Endothelial cell of umbilical vein (primary cell): ENCODE results near the gene FAM76B. TPM values are rescaled to one million over a fixed set of nuclear protein-coding genes. Genes with fewer than 3 reads are reported as not detected.

Source experiments
- BruUV-seq: library from RNA; stranded (reverse); fragments of 400-500 nt; replicated peaks from 2 replicates; lab custom pipeline; 2021; lab: Mats Ljungman, UMichigan
- CTCF ChIA-PET: fragments of 300-600, 350-600 bp; sonication (Branson Sonifier 250); formaldehyde crosslinking; loops from one replicate; lab custom pipeline; 2021; ENCODE audit warnings: antibody characterized with exemption, inconsistent platforms; lab: Charles Lee
- POLR2A ChIA-PET: fragments of 300-600, 350-600 bp; sonication (Branson Sonifier 250); formaldehyde crosslinking; loops from one replicate; lab custom pipeline; 2021; ENCODE audit warnings: antibody characterized with exemption, inconsistent platforms; lab: Charles Lee
- DNase-seq: peaks from one replicate; pipeline ENCODE4 v3.0.0-alpha.2; 2011; ENCODE audit warnings: low read depth, low spot score
- FAIRE-seq: peaks from 2 replicates; lab custom pipeline; 2011; peaks lifted over from hg19 to GRCh38; lab: Jason Lieb, UNC
- H2AFZ ChIP-seq: 2 replicates; pipeline ENCODE4 v1.6.0; 2012; ENCODE audit warnings: low read depth, low read length, control low read depth, inconsistent platforms
- H3K27ac ChIP-seq: 2 replicates; pipeline ENCODE4 v1.5.1; 2011; ENCODE audit warnings: low read depth, mild to moderate bottlenecking, control low read depth, low read length, moderate library complexity; ENCODE audit not compliant: insufficient read depth
- H3K27me3 ChIP-seq, 2 experiments: 2 replicates each; pipeline versions ENCODE4 v1.6.0 to v1.6.1; 2011; ENCODE audit warnings: low read length in 2 of 2, mixed read lengths in 1 of 2; ENCODE audit not compliant: control insufficient read depth in 2 of 2, insufficient read depth in 2 of 2
- H3K36me3 ChIP-seq, 2 experiments: 2 replicates in 1 of 2; 3 replicates in 1 of 2; pipeline ENCODE4 v1.5.1; 2011; ENCODE audit warnings: low read length in 2 of 2, mild to moderate bottlenecking in 1 of 2, moderate library complexity in 1 of 2; ENCODE audit not compliant: control insufficient read depth in 2 of 2, insufficient read depth in 2 of 2; ENCODE audit errors: extremely low read depth in 1 of 2
- H3K4me1 ChIP-seq: 3 replicates; pipeline ENCODE4 v1.5.1; 2011; ENCODE audit warnings: mild to moderate bottlenecking, low read length; ENCODE audit not compliant: control insufficient read depth, insufficient read depth; ENCODE audit errors: extremely low read depth
- H3K4me2 ChIP-seq: 2 replicates; pipeline ENCODE4 v1.6.1; 2011; ENCODE audit warnings: low read length, control low read depth, mixed read lengths; ENCODE audit not compliant: insufficient read depth
- H3K4me3 ChIP-seq, 3 experiments: fragments of 200-600 bp in 1 of 3; sonication (generic), shearing (Covaris generic) in 1 of 3; replicated peaks in 1 of 3; 2 replicates each; pipeline ENCODE4 v1.5.1; 2011 to 2016; ENCODE audit warnings: control low read depth in 3 of 3, low read length in 3 of 3, mild to moderate bottlenecking in 2 of 3, inconsistent platforms in 1 of 3, low read depth in 1 of 3, moderate library complexity in 1 of 3; ENCODE audit not compliant: insufficient read depth in 1 of 3
- H3K79me2 ChIP-seq: 2 replicates; pipeline ENCODE4 v1.6.0; 2012; ENCODE audit warnings: low read length, inconsistent platforms; ENCODE audit not compliant: control insufficient read depth, insufficient read depth
- H3K9ac ChIP-seq: replicated peaks from 2 replicates; pipeline ENCODE3; 2011; ENCODE audit warnings: low read length, control low read depth; ENCODE audit not compliant: insufficient read depth; ENCODE audit errors: extremely low read depth
- H3K9me1 ChIP-seq: replicated peaks from 3 replicates; pipeline ENCODE4 v1.6.0; 2011; ENCODE audit warnings: mild to moderate bottlenecking, low read length; ENCODE audit not compliant: control insufficient read depth, insufficient read depth; ENCODE audit errors: extremely low read depth
- H3K9me3 ChIP-seq: replicated peaks from 2 replicates; pipeline ENCODE4 v1.5.1; 2012; ENCODE audit warnings: low read length, inconsistent platforms; ENCODE audit not compliant: control insufficient read depth, insufficient read depth
- H4K20me1 ChIP-seq: replicated peaks from 2 replicates; pipeline ENCODE3; 2011; ENCODE audit warnings: mild to moderate bottlenecking, low read length; ENCODE audit not compliant: control insufficient read depth, insufficient read depth; ENCODE audit errors: extremely low read depth
- CTCF ChIP-seq, 2 donors: IDR thresholded peaks; 1 replicate in 1 of 2; 2 replicates in 1 of 2; pipeline ENCODE4 v1.5.1; 2011; ENCODE audit warnings: low read length in 2 of 2, mild to moderate bottlenecking in 2 of 2, moderate library complexity in 2 of 2, control low read depth in 1 of 2, inconsistent platforms in 1 of 2, low read depth in 1 of 2; ENCODE audit not compliant: insufficient read depth in 1 of 2; ENCODE audit errors: extremely low read depth in 1 of 2
- EZH2 ChIP-seq: IDR thresholded peaks from 2 replicates; pipeline ENCODE4 v1.6.1; 2012; ENCODE audit warnings: borderline replicate concordance, low read depth, mild to moderate bottlenecking, moderate library complexity, low read length, inconsistent platforms; ENCODE audit not compliant: severe bottlenecking
- FOS ChIP-seq: IDR thresholded peaks from 2 replicates; pipeline ENCODE4 v1.6.1; 2011; ENCODE audit warnings: mild to moderate bottlenecking, low read length, moderate library complexity, borderline replicate concordance; ENCODE audit not compliant: insufficient read depth
- JUN ChIP-seq: IDR thresholded peaks from 2 replicates; pipeline ENCODE4 v1.6.1; 2011; ENCODE audit warnings: borderline replicate concordance, low read depth; ENCODE audit not compliant: insufficient read length, insufficient read depth
- MAX ChIP-seq: IDR thresholded peaks from 2 replicates; pipeline ENCODE4 v1.6.1; 2011; ENCODE audit not compliant: insufficient read depth, insufficient read length
- MYC ChIP-seq: IDR thresholded peaks from one replicate; pipeline ENCODE4 v1.6.1; 2011; ENCODE audit warnings: mild to moderate bottlenecking, low read depth, low read length
- POLR2A ChIP-seq: IDR thresholded peaks from 2 replicates; pipeline ENCODE4 v1.6.1; 2012; ENCODE audit warnings: low read depth, mild to moderate bottlenecking, control low read depth, low read length
- POLR2AphosphoS5 ChIP-seq: IDR thresholded peaks from 2 replicates; pipeline ENCODE4 v1.6.1; 2012; ENCODE audit warnings: low read depth, mild to moderate bottlenecking, control low read depth, low read length, moderate library complexity; ENCODE audit not compliant: insufficient read depth
- dilution Hi-C: fragments of 300-500 bp; cut with MboI; formaldehyde crosslinking; loops from one replicate; pipeline ENCODE4 v1.15.0; 2019; ENCODE audit warnings: low sequenced_read_pairs; ENCODE audit not compliant: extremely low pct_ligation_motif_present
- intact Hi-C: fragments of 100-400 bp; cut with micrococcal nuclease; formaldehyde crosslinking; loops from one replicate; pipeline ENCODE4 v1.10.0; 2022
- polyA plus RNA-seq, 4 experiments: library from polyadenylated mRNA; depleted of rRNA in 3 of 4; stranded (reverse) in 3 of 4; unstranded in 1 of 4; fragments of >200 nt; gene quantifications; 2 replicates each; pipeline versions ENCODE4 v1.2.1 to v1.2.3, GENCODE V29; 2011 to 2012; ENCODE audit warnings: missing spikeins in 1 of 4
- total RNA-seq: library from RNA; stranded (reverse); gene quantifications from 2 replicates; pipeline ENCODE4 v1.2.3, GENCODE V29; 2021

The FAM76B gene
- total and polyA plus RNA-seq, 2 donors (not counting 3 experiments of a cell fraction or from before 2014, with no cell fraction given), result 6.7 to 25.7 TPM

- Histone ChIP-seq H2AFZ (no peak overlapping the region), H3K27me3 (no peaks in the 10 kb centered on the region), H3K27ac (no peak overlapping the region), H3K9me3 (no peaks in the 10 kb centered on the region), H3K4me3 (no peak overlapping the region), H3K79me2 (no peaks in the 10 kb centered on the region), H3K9me1 (no peaks in the 10 kb centered on the region), H3K9ac (no peak overlapping the region), H3K4me2 (no peak overlapping the region), H3K4me1 (no peaks in the 10 kb centered on the region), H3K36me3 (no peaks in the 10 kb centered on the region), H4K20me1 (no peaks in the 10 kb centered on the region)
- no TSS peak for BruUV-seq
- dilution Hi-C loops, result no loop called here
- DNase-seq, result no peak
- TF ChIP-seq EZH2, result no peak
- TF ChIP-seq CTCF (IDR thresholded peaks at IDR 0.05; ENCODE audit: extremely low read depth in 1 of 2, insufficient read depth in 1 of 2, low read depth in 1 of 2, low read length in 2 of 2), result no peak
- TF ChIP-seq POLR2AphosphoS5, result no peak
- TF ChIP-seq JUN, result no peak
- TF ChIP-seq MAX, result no peak
- no peak for TF ChIP-seq FOS
- TF ChIP-seq POLR2A, result no peak
- no peak for TF ChIP-seq MYC
- FAIRE-seq, result no peak
- ChIA-PET CTCF (no interaction called here), POLR2A (no interaction called here)
- intact Hi-C loops, result no loop called here
Measured at GRCh38 chr11:95727620-95728019, 62.0 kb downstream of the FAM76B start.
